ENCODE results near the gene OR2J3. TPM values are rescaled to one million over a fixed set of nuclear protein-coding genes. Genes with fewer than 3 reads are reported as not detected.
"Not testable (repeated sequence)": the region's sequence is repeated elsewhere in the genome, so short reads cannot be mapped to it uniquely, and the experiment has no call there.

The OR2J3 gene
- total RNA-seq (ENCODE audit: insufficient read depth, low replicate concordance): 3.1 TPM

- DNase-seq (ENCODE audit: low spot score): no peak
Observed at GRCh38 chr6:29107758-29108157, at the start of gene OR2J3. Gene OR2J3, plus strand, starts transcription at chr6:29108058. Its CDS starts 3,833 bp downstream, at chr6:29111891.

DNA sequence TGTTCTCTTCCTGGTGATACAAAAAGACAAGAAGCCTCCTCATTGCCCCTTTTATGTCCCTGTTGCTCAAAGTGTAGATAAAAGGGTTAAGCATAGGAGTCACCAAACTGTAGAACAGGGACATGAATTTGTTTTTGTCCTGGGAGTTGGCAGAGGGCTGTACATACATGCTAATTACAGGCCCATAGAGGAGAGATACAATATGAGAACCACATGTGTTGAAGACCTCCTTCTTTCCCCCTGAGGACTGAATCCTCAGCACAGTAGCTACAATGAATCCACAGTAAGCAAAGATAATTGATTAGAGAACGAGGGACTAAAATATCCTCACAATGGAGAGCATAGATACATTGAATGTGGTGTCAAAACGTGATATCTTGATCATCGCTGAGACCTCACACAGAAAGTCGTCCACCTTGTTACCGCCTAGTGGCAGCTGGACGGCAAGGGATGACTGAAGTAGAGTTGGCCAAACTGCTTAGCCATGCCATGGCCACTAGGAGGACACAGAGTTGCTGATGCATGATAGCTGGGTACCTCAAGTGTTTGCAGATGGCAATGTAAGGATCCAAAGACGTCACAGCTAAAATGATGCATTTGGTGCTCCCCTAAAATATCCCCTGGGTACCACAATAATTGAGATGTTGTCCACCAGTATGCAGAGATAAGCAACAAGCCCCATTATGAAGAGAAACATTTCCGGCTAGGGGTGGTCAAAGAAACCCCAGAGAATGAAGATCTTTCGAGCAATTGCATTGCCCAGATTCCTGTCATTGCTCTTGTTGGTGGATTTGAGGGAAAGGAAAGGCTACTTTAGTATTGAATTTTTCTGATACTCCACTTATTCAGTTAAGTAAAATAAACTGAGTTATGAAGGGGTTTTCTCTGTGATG is 35.8 kb upstream of the OR2J3 start:
- no peak for DNase-seq (ENCODE audit: low spot score)

- DNase-seq (ENCODE audit: low spot score): no peak
Observed at GRCh38 chr6:29079203-29079602, 28.7 kb upstream of the OR2J3 start.

GRCh38 chr6:29081312-29081711 is 26.5 kb upstream of the OR2J3 start:
- DNase-seq (ENCODE audit: low spot score): no peak

GRCh38 chr6:29082457-29082856 is 25.4 kb upstream of the OR2J3 start:
- DNase-seq (ENCODE audit: low spot score): no peak

DNA sequence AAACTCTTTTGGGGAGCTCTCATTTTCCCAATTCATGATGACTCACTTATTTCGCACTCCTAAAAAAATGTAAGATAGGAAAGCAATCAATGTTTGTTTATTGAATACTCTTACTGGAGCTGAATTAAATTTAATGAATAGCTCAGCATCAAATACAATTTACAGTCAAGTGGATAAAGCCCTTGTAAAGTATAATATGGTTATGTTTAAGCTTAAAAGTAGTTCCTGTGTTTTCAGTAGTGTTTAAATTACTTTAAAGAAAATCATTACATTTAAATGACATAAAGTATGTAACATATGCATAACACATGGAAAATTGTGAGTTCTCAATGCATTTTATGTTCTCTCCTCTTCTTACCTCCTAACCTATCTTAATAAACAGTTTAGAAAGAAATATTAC is 20.6 kb upstream of the OR2J3 start, which contains the start of gene OR2B3:
OR2B3 (minus strand) TSS at position 101 of the 400 bp plus-strand sequence; CDS start at position 36, 65 bp downstream.
- DNase-seq (ENCODE audit: low spot score): no peak

- no peak for DNase-seq (ENCODE audit: low spot score)
Observed at GRCh38 chr6:29092957-29093356, 14.9 kb upstream of the OR2J3 start.

GRCh38 chr6:29097803-29098202 is 10.1 kb upstream of the OR2J3 start:
- DNase-seq (ENCODE audit: low spot score): no peak

DNA sequence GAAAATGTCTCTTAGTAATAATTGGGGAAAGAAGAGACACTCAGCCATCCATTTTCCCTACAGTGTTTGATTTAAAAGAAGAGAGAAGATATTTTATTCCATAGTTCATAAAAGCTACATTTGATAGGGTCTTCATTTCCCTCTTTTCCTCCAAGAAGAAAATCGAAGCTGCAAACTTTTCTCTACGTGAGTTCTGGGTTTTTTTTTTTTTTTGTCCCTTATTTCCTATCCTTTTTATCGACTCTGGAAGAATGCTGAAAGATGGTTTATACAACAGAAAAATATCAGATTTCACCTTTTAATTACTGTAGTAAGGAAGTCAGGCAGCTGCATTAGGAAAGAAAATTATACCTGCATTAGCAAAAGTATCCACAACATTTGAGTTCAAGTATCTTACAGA is 8.7 kb upstream of the OR2J3 start, which contains the start of gene OR2J1:
OR2J1 (plus strand) TSS at position 301 of the 400 bp plus-strand sequence. CDS start 1,453 bp downstream, outside the sequence.
- no peak for DNase-seq (ENCODE audit: low spot score)

DNA sequence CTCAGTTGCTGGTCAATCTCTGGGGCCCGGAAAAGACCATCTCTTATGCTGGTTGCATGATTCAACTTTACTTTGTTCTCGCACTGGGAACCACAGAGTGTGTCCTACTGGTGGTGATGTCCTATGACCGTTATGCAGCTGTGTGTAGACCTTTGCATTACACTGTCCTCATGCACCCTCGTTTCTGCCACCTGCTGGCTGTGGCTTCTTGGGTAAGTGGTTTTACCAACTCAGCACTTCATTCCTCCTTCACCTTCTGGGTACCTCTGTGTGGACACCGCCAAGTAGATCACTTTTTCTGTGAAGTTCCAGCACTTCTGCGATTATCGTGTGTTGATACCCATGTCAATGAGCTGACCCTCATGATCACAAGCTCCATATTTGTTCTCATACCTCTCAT is 4.3 kb downstream of the OR2J3 start:
- no peak for DNase-seq (ENCODE audit: low spot score)

DNA sequence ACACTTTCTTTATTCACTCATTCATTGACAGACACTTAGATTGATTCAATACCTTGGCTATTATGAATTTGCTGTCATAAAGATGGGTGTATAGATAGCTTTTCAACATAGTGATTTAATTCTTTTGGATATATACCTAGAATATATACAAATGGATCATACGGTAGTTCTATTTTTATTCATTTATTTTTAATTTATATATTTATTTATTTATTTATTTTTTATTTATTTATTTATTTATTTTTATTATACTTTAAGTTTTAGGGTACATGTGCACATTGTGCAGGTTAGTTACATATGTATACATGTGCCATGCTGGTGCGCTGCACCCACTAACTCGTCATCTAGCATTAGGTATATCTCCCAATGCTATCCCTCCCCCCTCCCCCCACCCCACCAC is 7.1 kb downstream of the OR2J3 start:
- not testable (repeated sequence) for DNase-seq (ENCODE audit: low spot score)

GRCh38 chr6:29129326-29130012 is 21.6 kb downstream of the OR2J3 start:
- DNase-seq (ENCODE audit: low spot score): no peak

- DNase-seq (ENCODE audit: low spot score): no peak
Observed at GRCh38 chr6:29130644-29131043, 22.8 kb downstream of the OR2J3 start.

DNA sequence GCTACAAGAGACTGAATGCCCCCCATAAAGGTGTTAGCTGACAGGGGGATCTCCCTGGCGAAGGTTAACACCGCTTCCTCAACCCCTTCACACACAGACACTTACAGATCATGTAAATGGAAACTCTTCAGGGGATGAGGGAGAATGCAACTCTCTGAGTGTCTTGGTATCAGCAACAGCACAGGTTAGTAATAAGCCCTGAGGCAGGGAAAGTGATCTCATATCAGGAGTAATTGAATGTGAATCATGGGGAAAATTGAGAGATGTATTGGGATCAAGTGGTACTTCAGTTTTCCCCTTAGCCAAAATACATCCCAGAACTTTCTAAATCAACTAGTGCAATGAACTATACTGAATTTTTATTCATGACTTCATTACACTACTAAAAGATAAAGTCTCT is 23.8 kb downstream of the OR2J3 start:
- DNase-seq (ENCODE audit: low spot score): no peak

DNA sequence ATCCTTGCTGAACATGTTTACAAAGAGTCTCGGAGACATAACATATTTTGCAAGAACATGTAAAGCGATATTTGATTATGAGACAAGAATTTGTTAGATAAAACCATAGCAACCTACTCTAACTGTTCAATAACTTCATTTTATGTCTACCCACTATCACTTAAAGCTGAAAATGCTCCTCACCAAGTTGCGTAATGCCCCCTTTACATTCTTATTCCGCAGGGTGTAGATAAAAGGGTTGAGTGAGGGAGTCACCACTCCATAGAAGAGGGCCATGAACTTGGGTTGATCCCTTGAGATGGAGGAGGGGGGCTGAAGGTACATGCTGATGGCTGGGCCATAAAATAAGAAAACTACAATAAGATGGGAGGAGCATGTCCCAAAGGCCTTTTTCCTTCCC is 29.9 kb downstream of the OR2J3 start:
- DNase-seq (ENCODE audit: low spot score): no peak

GRCh38 chr6:29141606-29142005 is 33.7 kb downstream of the OR2J3 start:
- no peak for DNase-seq (ENCODE audit: low spot score)

- no peak for DNase-seq (ENCODE audit: low spot score)
Observed at GRCh38 chr6:29142309-29142708, 34.5 kb downstream of the OR2J3 start.

- DNase-seq (ENCODE audit: low spot score): no peak
Observed at GRCh38 chr6:29146179-29146578, 38.3 kb downstream of the OR2J3 start.

- no peak for DNase-seq (ENCODE audit: low spot score)
Observed at GRCh38 chr6:29147074-29147473, 39.2 kb downstream of the OR2J3 start.

- DNase-seq (ENCODE audit: low spot score): not testable (repeated sequence)
Observed at GRCh38 chr6:29149444-29149843, 41.6 kb downstream of the OR2J3 start.

DNA sequence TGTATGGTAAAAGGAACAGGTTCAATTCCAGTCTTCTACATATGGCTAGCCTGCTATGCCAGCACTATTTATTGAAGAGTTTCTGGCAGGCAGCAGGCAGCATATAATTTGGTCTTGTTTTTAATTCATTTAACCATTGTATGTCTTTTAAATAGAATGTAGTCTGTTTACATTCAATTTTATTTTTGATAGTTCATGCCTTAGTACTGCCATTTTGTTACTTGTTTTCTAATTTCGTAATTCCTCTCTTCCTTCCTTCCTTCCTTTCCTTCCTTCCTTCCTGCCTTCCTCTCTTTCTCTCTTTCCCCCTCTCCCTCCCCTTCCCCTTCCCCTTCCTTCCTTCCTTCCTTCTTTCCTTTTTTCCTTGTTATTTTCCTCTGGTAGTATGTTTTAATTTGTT is 45.2 kb downstream of the OR2J3 start:
- DNase-seq (ENCODE audit: low spot score): no peak

DNA sequence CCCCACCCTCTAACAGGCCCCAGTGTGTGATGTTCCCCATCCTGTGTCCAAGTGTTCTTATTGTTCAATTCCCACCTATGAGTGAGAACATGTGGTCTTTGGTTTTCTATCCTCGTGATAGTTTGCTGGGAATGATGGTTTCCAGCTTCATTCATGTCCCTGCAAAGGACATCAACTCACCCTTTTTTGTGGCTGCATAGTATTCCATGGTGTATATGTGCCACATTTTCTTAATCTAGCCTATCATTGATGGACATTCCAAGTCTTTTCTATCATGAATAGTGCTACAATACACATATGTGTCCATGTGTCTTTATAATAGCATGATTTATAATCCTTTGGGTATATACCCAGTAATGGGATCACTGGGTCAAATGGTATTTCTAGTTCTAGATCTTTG is 47.3 kb downstream of the OR2J3 start:
- DNase-seq (ENCODE audit: low spot score): not testable (repeated sequence)

DNA sequence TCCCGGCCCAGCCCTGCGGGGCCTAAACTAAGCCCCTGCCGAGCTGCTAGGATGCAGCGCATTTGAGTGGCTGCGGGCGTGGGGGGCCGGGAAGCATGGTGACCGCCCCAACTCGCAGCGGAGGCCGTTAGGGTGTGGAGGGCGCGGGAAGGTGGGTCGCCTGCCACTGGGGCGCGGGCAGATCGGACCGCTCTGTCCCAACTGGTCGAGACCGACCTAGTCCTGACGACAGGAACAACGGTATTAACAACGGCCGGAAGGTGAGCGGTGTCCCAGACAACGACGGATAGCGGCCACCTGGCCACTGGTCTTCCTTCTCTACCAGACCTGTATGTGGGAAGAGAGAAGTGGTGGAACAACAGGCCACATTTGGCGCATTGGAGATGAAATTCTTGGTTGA is 52.1 kb downstream of the OR2J3 start:
- DNase-seq (ENCODE audit: low spot score): not testable (repeated sequence)

All from umbilical cord (tissue), 2 donors.